SK-N-SH treated with all-trans-retinoic acid at 6 μM for 48 hours (cell line): ENCODE data around the gene ZFAND3.

Experiments used
- ATAC-seq: fragments of 200-7000 bp; cut with Tn5 transposase; 3 replicates; pipeline ENCODE4 v1.9.1; 2020; ENCODE audit warnings: mild to moderate bottlenecking, moderate library complexity
- ARNTL ChIP-seq: fragments of 450-650 bp; formaldehyde crosslinking; IDR thresholded peaks from 2 replicates; pipeline ENCODE4 v1.5.0; 2020; ENCODE audit warnings: low read depth, mild to moderate bottlenecking, moderate library complexity, borderline replicate concordance
- BACH2 ChIP-seq: fragments of 250-450 bp; sonication (Bioruptor Pico); IDR thresholded peaks from 2 replicates; pipeline ENCODE4 v1.9.0; 2021; ENCODE audit warnings: mild to moderate bottlenecking, borderline replicate concordance
- CREB5 ChIP-seq: fragments of 250-450 bp; sonication (Bioruptor Pico); IDR thresholded peaks from 2 replicates; pipeline ENCODE4 v1.5.1; 2020; ENCODE audit warnings: low read depth, mild to moderate bottlenecking, moderate library complexity
- CSDC2 ChIP-seq: fragments of 250-450 bp; sonication (Bioruptor Pico); IDR thresholded peaks from 2 replicates; pipeline ENCODE4 v1.5.0; 2020; ENCODE audit warnings: mild to moderate bottlenecking, moderate library complexity
- CSRNP3 ChIP-seq: fragments of 250-450 bp; sonication (Bioruptor Pico); IDR thresholded peaks from 2 replicates; pipeline ENCODE4 v1.5.1; 2021; ENCODE audit warnings: mild to moderate bottlenecking, moderate library complexity
- ESRRG ChIP-seq: fragments of 250-450 bp; sonication (Bioruptor Pico); IDR thresholded peaks from 2 replicates; pipeline ENCODE4 v1.6.1; 2021; ENCODE audit warnings: mild to moderate bottlenecking
- GLIS3 ChIP-seq: fragments of 250-450 bp; sonication (Bioruptor Pico); IDR thresholded peaks from 2 replicates; pipeline ENCODE4 v1.5.0; 2020; ENCODE audit warnings: mild to moderate bottlenecking, moderate library complexity
- ISL1 ChIP-seq: fragments of 250-450 bp; sonication (Bioruptor Pico); IDR thresholded peaks from 2 replicates; pipeline ENCODE4 v2.1.2; 2022; ENCODE audit warnings: mild to moderate bottlenecking, moderate library complexity
- OSR1 ChIP-seq: fragments of 250-450 bp; sonication (Bioruptor Pico); IDR thresholded peaks from 2 replicates; pipeline ENCODE4 v1.8.0; 2022; ENCODE audit warnings: moderate library complexity, mild to moderate bottlenecking, inconsistent platforms
- PATZ1 ChIP-seq: fragments of 250-450 bp; sonication (Bioruptor Pico); IDR thresholded peaks from 2 replicates; pipeline ENCODE4 v1.8.0; 2020; ENCODE audit warnings: mild to moderate bottlenecking, moderate library complexity, borderline replicate concordance
- POU6F1 ChIP-seq: fragments of 250-450 bp; sonication (Bioruptor Pico); IDR thresholded peaks from 2 replicates; pipeline ENCODE4 v1.8.0; 2021; ENCODE audit warnings: low read depth, mild to moderate bottlenecking, moderate library complexity, borderline replicate concordance
- PPARA ChIP-seq: fragments of 250-450 bp; sonication (Bioruptor Pico); IDR thresholded peaks from 2 replicates; pipeline ENCODE4 v1.5.0; 2020; ENCODE audit warnings: mild to moderate bottlenecking, borderline replicate concordance
- RARB ChIP-seq: fragments of 250-450 bp; sonication (Bioruptor Pico); IDR thresholded peaks from 2 replicates; pipeline ENCODE4 v1.8.0; 2021; ENCODE audit warnings: mild to moderate bottlenecking, moderate library complexity
- SNAI2 ChIP-seq: fragments of 250-450 bp; sonication (Bioruptor Pico); IDR thresholded peaks from 2 replicates; pipeline ENCODE4 v1.5.0; 2020; ENCODE audit warnings: mild to moderate bottlenecking, moderate library complexity
- TOX ChIP-seq: fragments of 250-450 bp; sonication (Bioruptor Pico); IDR thresholded peaks from 2 replicates; pipeline ENCODE4 v1.8.0; 2021; ENCODE audit warnings: mild to moderate bottlenecking, moderate library complexity, borderline replicate concordance
- TSHZ2 ChIP-seq: fragments of 250-450 bp; sonication (Bioruptor Pico); IDR thresholded peaks from 2 replicates; pipeline ENCODE4 v1.5.0; 2020; ENCODE audit warnings: mild to moderate bottlenecking, moderate library complexity
- ZC3H10 ChIP-seq: fragments of 250-450 bp; sonication (Bioruptor Pico); IDR thresholded peaks from 2 replicates; pipeline ENCODE4 v1.5.1; 2021; ENCODE audit warnings: mild to moderate bottlenecking, moderate library complexity
- ZFP3 ChIP-seq: fragments of 250-450 bp; sonication (Bioruptor Pico); IDR thresholded peaks from 2 replicates; pipeline ENCODE4 v1.5.0; 2020; ENCODE audit warnings: mild to moderate bottlenecking, moderate library complexity
- ZFP30 ChIP-seq: fragments of 450-650 bp; formaldehyde crosslinking; IDR thresholded peaks from 2 replicates; pipeline ENCODE4 v1.5.0; 2022; ENCODE audit warnings: mild to moderate bottlenecking, moderate library complexity
- ZNF565 ChIP-seq: fragments of 450-650 bp; formaldehyde crosslinking; conservative IDR thresholded peaks from 2 replicates; pipeline ENCODE4 v1.5.0; 2020; ENCODE audit warnings: low read depth, mild to moderate bottlenecking, moderate library complexity
- ZNF70 ChIP-seq: fragments of 450-650 bp; formaldehyde crosslinking; IDR thresholded peaks from 2 replicates; pipeline ENCODE4 v1.5.0; 2020; ENCODE audit warnings: mild to moderate bottlenecking, moderate library complexity

The ZFAND3 gene

GRCh38 chr6:38149531-38149930, 330.0 kb downstream of the ZFAND3 start:
- ATAC-seq: no peak
- TF ChIP-seq PATZ1 (CRISPR knock-in tag) (no peak), TOX (CRISPR knock-in tag) (no peak), RARB (CRISPR knock-in tag) (no peak), GLIS3 (CRISPR knock-in tag) (no peak), ESRRG (CRISPR knock-in tag) (no peak), ARNTL (CRISPR knock-in tag) (no peak), TSHZ2 (CRISPR knock-in tag) (no peak), ZFP3 (no peak), BACH2 (CRISPR knock-in tag) (no peak), CSDC2 (CRISPR knock-in tag) (no peak)
- TF ChIP-seq, all 23 proteins: peak for 0

GRCh38 chr6:38150021-38150420, 330.5 kb downstream of the ZFAND3 start:
- no peak for ATAC-seq
- TF ChIP-seq ZC3H10 (CRISPR knock-in tag) (no peak), ISL1 (CRISPR knock-in tag) (no peak), CSDC2 (CRISPR knock-in tag) (no peak), ZNF565 (CRISPR knock-in tag) (no peak), POU6F1 (no peak), TOX (CRISPR knock-in tag) (no peak), OSR1 (CRISPR knock-in tag) (no peak), SNAI2 (no peak), RARB (CRISPR knock-in tag) (no peak), ZFP30 (no peak), CREB5 (CRISPR knock-in tag) (no peak), ESRRG (CRISPR knock-in tag) (no peak)

GRCh38 chr6:38150681-38151296, 331.3 kb downstream of the ZFAND3 start:
- no peak for ATAC-seq
- TF ChIP-seq TOX (CRISPR knock-in tag): no peak
- TF ChIP-seq SNAI2: no peak
- TF ChIP-seq TSHZ2 (CRISPR knock-in tag): no peak
- no peak for TF ChIP-seq ZC3H10 (CRISPR knock-in tag)
- no peak for TF ChIP-seq ZNF565 (CRISPR knock-in tag)
- TF ChIP-seq OSR1 (CRISPR knock-in tag): no peak
- no peak for TF ChIP-seq PPARA
- TF ChIP-seq ZFP30: no peak
- TF ChIP-seq ARNTL (CRISPR knock-in tag): no peak
- TF ChIP-seq ISL1 (CRISPR knock-in tag): no peak
- no peak for TF ChIP-seq ZNF70 (CRISPR knock-in tag)
- TF ChIP-seq ESRRG (CRISPR knock-in tag): no peak
- no peak for TF ChIP-seq BACH2 (CRISPR knock-in tag)
- no peak for TF ChIP-seq ZFP3
- no peak for TF ChIP-seq RARB (CRISPR knock-in tag)
- TF ChIP-seq CSRNP3 (CRISPR knock-in tag): no peak
- TF ChIP-seq POU6F1: no peak
